H1 (cell line): Measurements from ENCODE around the gene CLEC16A. TPM values are rescaled to one million over a fixed set of nuclear protein-coding genes. Genes with fewer than 3 reads are reported as not detected.

Source experiments
- CTCF ChIA-PET: fragments of 300-600 bp; sonication (Branson Sonifier 250); formaldehyde crosslinking; loops from one replicate; lab custom pipeline; 2021; ENCODE audit not compliant: partially characterized antibody; lab: Charles Lee
- POLR2A ChIA-PET: fragments of 300-600 bp; sonication (Branson Sonifier 250); formaldehyde crosslinking; loops from one replicate; lab custom pipeline; 2021; ENCODE audit warnings: inconsistent platforms; ENCODE audit not compliant: partially characterized antibody; lab: Charles Lee
- DNase-seq, 2 experiments: peaks; one replicate each; pipeline versions ENCODE4 v3.0.0 to v3.0.0-alpha.2; 2010 to 2022; ENCODE audit warnings: low spot score in 2 of 2, low read depth in 1 of 2, mixed read lengths in 1 of 2
- FAIRE-seq: peaks from 2 replicates; lab custom pipeline; 2011; peaks lifted over from hg19 to GRCh38; lab: Jason Lieb, UNC
- H2AFZ ChIP-seq: 2 replicates; pipeline ENCODE4 v1.8.1; 2012; ENCODE audit warnings: low read length, inconsistent platforms
- H2AK5ac ChIP-seq: 2 replicates; pipeline ENCODE4 v1.6.1; 2013; ENCODE audit warnings: low read depth, low read length
- H2BK120ac ChIP-seq: replicated peaks from 2 replicates; pipeline ENCODE3; 2013; ENCODE audit warnings: low read depth, low read length, inconsistent platforms
- H2BK12ac ChIP-seq: 2 replicates; pipeline ENCODE4 v1.6.1; 2013; ENCODE audit warnings: low read depth, low read length
- H2BK15ac ChIP-seq: 2 replicates; pipeline ENCODE4 v1.6.1; 2013; ENCODE audit warnings: low read length
- H2BK20ac ChIP-seq: 2 replicates; pipeline ENCODE4 v1.6.1; 2013; ENCODE audit warnings: low read length
- H2BK5ac ChIP-seq: 2 replicates; pipeline ENCODE4 v1.6.1; 2013; ENCODE audit warnings: low read depth, low read length
- H3K14ac ChIP-seq: 2 replicates; pipeline ENCODE4 v1.6.1; 2013; ENCODE audit warnings: inconsistent platforms; ENCODE audit not compliant: insufficient read length
- H3K18ac ChIP-seq: 2 replicates; pipeline ENCODE4 v1.6.1; 2013; ENCODE audit warnings: low read length; ENCODE audit errors: extremely low read depth
- H3K23ac ChIP-seq: 2 replicates; pipeline ENCODE4 v1.6.1; 2013; ENCODE audit warnings: inconsistent platforms; ENCODE audit not compliant: insufficient read length
- H3K23me2 ChIP-seq: 2 replicates; pipeline ENCODE4 v1.6.1; 2013; ENCODE audit warnings: low read depth, low read length
- H3K27ac ChIP-seq: 2 replicates; pipeline ENCODE4 v1.6.1; 2011; ENCODE audit warnings: low read depth, low read length, inconsistent platforms
- H3K27me3 ChIP-seq, 4 experiments: replicated peaks in 1 of 4; 1 replicate in 1 of 4; 2 replicates in 3 of 4; pipeline versions ENCODE4 v1.6.1 to v1.8.1; 2011 to 2013; ENCODE audit warnings: low read length in 3 of 4, mild to moderate bottlenecking in 3 of 4, inconsistent platforms in 2 of 4, mixed read lengths in 2 of 4, moderate library complexity in 1 of 4; ENCODE audit not compliant: control insufficient read depth in 3 of 4, insufficient read depth in 3 of 4; ENCODE audit errors: extremely low read depth in 1 of 4
- H3K36me3 ChIP-seq, 4 experiments: 2 replicates each; pipeline versions ENCODE4 v1.6.1 to v1.8.1; 2011 to 2013; ENCODE audit warnings: mild to moderate bottlenecking in 4 of 4, low read length in 3 of 4, moderate library complexity in 2 of 4, control low read depth in 1 of 4, inconsistent platforms in 1 of 4; ENCODE audit not compliant: insufficient read depth in 4 of 4, control insufficient read depth in 2 of 4
- H3K4ac ChIP-seq: replicated peaks from 2 replicates; pipeline ENCODE3; 2013; ENCODE audit warnings: low read length, low read depth, mixed read lengths, inconsistent platforms; ENCODE audit not compliant: insufficient read length
- H3K4me1 ChIP-seq, 4 experiments: replicated peaks in 1 of 4; 1 replicate in 1 of 4; 2 replicates in 3 of 4; pipeline versions ENCODE4 v1.6.1 to v1.8.1; 2011 to 2013; ENCODE audit warnings: low read length in 3 of 4, inconsistent platforms in 2 of 4, mixed read lengths in 1 of 4; ENCODE audit not compliant: insufficient read depth in 4 of 4, control insufficient read depth in 3 of 4
- H3K4me2 ChIP-seq, 2 experiments: 2 replicates each; pipeline versions ENCODE4 v1.6.1 to v1.8.1; 2011 to 2013; ENCODE audit warnings: low read depth in 2 of 2, low read length in 2 of 2, control low read depth in 1 of 2, inconsistent platforms in 1 of 2, mild to moderate bottlenecking in 1 of 2; ENCODE audit not compliant: insufficient read depth in 1 of 2
- H3K4me3 ChIP-seq, 4 experiments: fragments of 200-600, 300-600 bp in 1 of 4; sonication (generic), shearing (Covaris generic), sonication (Bioruptor Twin) in 1 of 4; 2 replicates each; pipeline versions ENCODE4 v1.5.1 to v1.8.1; 2011 to 2016; ENCODE audit warnings: low read length in 4 of 4, low read depth in 3 of 4, control low read depth in 2 of 4, inconsistent platforms in 2 of 4, mild to moderate bottlenecking in 2 of 4, mixed read lengths in 1 of 4, moderate library complexity in 1 of 4; ENCODE audit not compliant: insufficient read depth in 2 of 4; ENCODE audit errors: extremely low read depth in 1 of 4
- H3K56ac ChIP-seq: replicated peaks from 2 replicates; pipeline ENCODE3; 2013; ENCODE audit warnings: low read depth, mild to moderate bottlenecking, mixed read lengths, low read length, inconsistent platforms; ENCODE audit not compliant: insufficient read length
- H3K79me1 ChIP-seq: 2 replicates; pipeline ENCODE4 v1.6.1; 2013; ENCODE audit warnings: low read depth, low read length, control low read depth
- H3K79me2 ChIP-seq, 2 experiments: 2 replicates each; pipeline versions ENCODE4 v1.6.1 to v1.8.1; 2012 to 2013; ENCODE audit warnings: low read length in 2 of 2, mild to moderate bottlenecking in 2 of 2, inconsistent platforms in 1 of 2; ENCODE audit not compliant: insufficient read depth in 2 of 2, control insufficient read depth in 1 of 2
- H3K9ac ChIP-seq, 4 experiments: replicated peaks in 1 of 4; 1 replicate in 1 of 4; 2 replicates in 3 of 4; pipeline versions ENCODE4 v1.6.1 to v1.8.1; 2011 to 2013; ENCODE audit warnings: low read depth in 3 of 4, low read length in 3 of 4, control low read depth in 2 of 4, mild to moderate bottlenecking in 2 of 4, moderate library complexity in 2 of 4, inconsistent platforms in 1 of 4; ENCODE audit errors: extremely low read depth in 1 of 4
- H3K9me3 ChIP-seq, 2 experiments: 2 replicates each; pipeline versions ENCODE4 v1.6.1 to v1.8.1; 2012 to 2013; ENCODE audit warnings: mild to moderate bottlenecking in 2 of 2, moderate library complexity in 2 of 2, control low read depth in 1 of 2, inconsistent platforms in 1 of 2, low read depth in 1 of 2, low read length in 1 of 2, mixed read lengths in 1 of 2; ENCODE audit not compliant: insufficient read depth in 2 of 2
- H4K20me1 ChIP-seq, 2 experiments: replicated peaks in 1 of 2; 2 replicates each; pipeline versions ENCODE3 to v1.8.1; 2011 to 2013; ENCODE audit warnings: inconsistent platforms in 2 of 2, low read length in 2 of 2, mild to moderate bottlenecking in 1 of 2; ENCODE audit not compliant: insufficient read depth in 2 of 2, control insufficient read depth in 1 of 2
- H4K5ac ChIP-seq: 2 replicates; pipeline ENCODE4 v1.6.1; 2013; ENCODE audit warnings: low read length, low read depth, mixed read lengths, inconsistent platforms; ENCODE audit not compliant: insufficient read length
- H4K8ac ChIP-seq: 2 replicates; pipeline ENCODE4 v1.8.0; 2013; ENCODE audit warnings: mild to moderate bottlenecking, moderate library complexity, low read length, inconsistent platforms; ENCODE audit not compliant: insufficient read depth; ENCODE audit errors: extremely low read depth
- H4K91ac ChIP-seq: replicated peaks from 2 replicates; pipeline ENCODE3; 2013; ENCODE audit warnings: low read length, mixed read lengths, inconsistent platforms; ENCODE audit not compliant: insufficient read length
- MAFK ChIP-seq: IDR thresholded peaks from 2 replicates; pipeline ENCODE4 v1.6.1; 2012; ENCODE audit warnings: low read depth, mild to moderate bottlenecking, improper control_type of control experiment, low read length
- MAX ChIP-seq: IDR thresholded peaks from 2 replicates; pipeline ENCODE4 v1.6.1; 2012; ENCODE audit warnings: inconsistent platforms
- RAD21 ChIP-seq, 2 experiments: IDR thresholded peaks in 1 of 2; conservative IDR thresholded peaks in 1 of 2; 2 replicates each; pipeline ENCODE4 v1.6.1; 2011; ENCODE audit warnings: low read depth in 2 of 2, low read length in 2 of 2, improper control_type of control experiment in 1 of 2, inconsistent platforms in 1 of 2, mild to moderate bottlenecking in 1 of 2, moderate library complexity in 1 of 2
- RNF2 ChIP-seq: fragments of 200-900, 300-1000 bp; sonication (generic); IDR thresholded peaks from 2 replicates; pipeline ENCODE4 v1.7.1; 2016; ENCODE audit warnings: borderline replicate concordance, low read depth, mild to moderate bottlenecking, antibody characterized with exemption, low read length; ENCODE audit not compliant: poor library complexity, severe bottlenecking; ENCODE audit errors: missing control alignments
- WGBS, 2 experiments: shearing (Covaris generic) in 1 of 2; methylation state at CpG; one replicate each; pipeline versions ENCODE4 v1.1.6 to v1.1.7; 2013 to 2015; ENCODE audit warnings: low lambda C conversion rate in 2 of 2, mixed read lengths in 2 of 2, inconsistent platforms in 1 of 2, low coverage in 1 of 2, missing lambda C conversion rate in 1 of 2; ENCODE audit not compliant: insufficient replicate concordance in 2 of 2, insufficient coverage in 1 of 2, insufficient read length in 1 of 2; ENCODE audit errors: extremely low coverage in 1 of 2, missing lambda C conversion rate in 1 of 2; 5-methylcytosine and 5-hydroxymethylcytosine counted together
- polyA plus RNA-seq, 7 experiments: library from polyadenylated mRNA; depleted of rRNA in 3 of 7; stranded (reverse) in 5 of 7; unstranded in 2 of 7; fragments of >200 nt in 5 of 7; fragments of 200-250 nt in 2 of 7; gene quantifications; 1 replicate in 5 of 7; 2 replicates in 1 of 7; 4 replicates in 1 of 7; pipeline versions ENCODE4 v1.2.1 to v1.2.3, GENCODE V29; 2011 to 2013; ENCODE audit warnings: missing spikeins in 2 of 7, mixed read lengths in 2 of 7
- total RNA-seq: library from RNA; stranded (reverse); fragmentation: NEBNext Ultra II Directional; extraction: Animal tissue kit (Norgen Biotek cat#: 25700); gene quantifications from 2 replicates; pipeline ENCODE4 v1.2.1, GENCODE V29; 2021

The CLEC16A gene
- total and polyA plus RNA-seq, 2 of the 8 experiments (the other 6 are each of a cell fraction or from before 2014, with no cell fraction given): 7.6 to 19.3 TPM

DNA sequence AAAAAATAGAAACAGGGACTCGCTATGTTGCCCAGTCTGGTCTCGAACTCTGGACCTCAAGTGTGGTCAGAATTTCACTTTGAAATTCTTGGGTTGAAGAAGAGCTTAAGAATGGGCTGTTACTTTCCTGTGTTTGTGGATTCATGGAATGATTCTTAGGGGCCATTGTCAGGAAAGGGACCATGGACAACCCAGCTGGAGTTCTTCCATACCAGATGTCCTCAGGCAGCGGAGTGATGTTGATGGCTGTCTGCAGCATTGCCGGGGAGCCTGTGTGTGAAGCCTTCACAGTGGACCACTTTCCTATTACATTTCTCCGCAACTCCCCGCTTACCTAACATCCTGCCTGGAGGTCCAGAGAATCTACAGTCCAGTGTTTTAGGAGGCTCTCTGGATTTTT, 145.9 kb downstream of the CLEC16A start:
- no peaks in the 10 kb centered on the region for H3K27me3 ChIP-seq
- WGBS, 2 experiments: 82% methylated on average over 6 of the region's 6 CpGs; no CpG with 5 or more reads in 1 of the 2 experiments
- peaks cover 0 to 9% (median 1%) of the 10 kb centered on the region in 4 experiments; a peak in 2 of 7 replicates for H3K4me1 ChIP-seq
- no peak overlapping the region for H2AK5ac ChIP-seq
- no peak overlapping the region for H2BK20ac ChIP-seq
- no peak overlapping the region for H2BK5ac ChIP-seq
- ChIA-PET CTCF (interaction anchor here (1.4 to 1.6 kb wide), 2 partner anchors 12 to 14 kb away, joined by 3 to 5 read pairs; no protein-coding TSS in a partner anchor), POLR2A (no interaction called here)
- H3K18ac ChIP-seq: no peak overlapping the region
- no peak for TF ChIP-seq RNF2
- TF ChIP-seq MAX: no peak
- TF ChIP-seq RAD21 (IDR thresholded peaks at IDR 0.05 in 1 of 2, conservative IDR thresholded peaks at IDR 0.05 in 1 of 2; ENCODE audit: low read depth in 2 of 2, low read length in 2 of 2): no peak
- no peak for TF ChIP-seq MAFK
- no peaks in the 10 kb centered on the region for H3K36me3 ChIP-seq
- no peak overlapping the region for H3K56ac ChIP-seq
- no peak overlapping the region for H4K8ac ChIP-seq
- H2AFZ ChIP-seq: no peak overlapping the region
- no peak overlapping the region for H3K9ac ChIP-seq
- no peak overlapping the region for H2BK12ac ChIP-seq
- DNase-seq (no peak), FAIRE-seq (no peak)
- no peak overlapping the region for H4K91ac ChIP-seq
- no peak overlapping the region for H3K14ac ChIP-seq
- H3K9me3 ChIP-seq: no peaks in the 10 kb centered on the region
- H2BK15ac ChIP-seq: no peak overlapping the region
- H4K5ac ChIP-seq: no peak overlapping the region
- H3K79me2 ChIP-seq: no peaks in the 10 kb centered on the region
- no peak overlapping the region for H3K4me3 ChIP-seq
- H3K79me1 ChIP-seq: no peaks in the 10 kb centered on the region
- H4K20me1 ChIP-seq: no peaks in the 10 kb centered on the region
- H3K4ac ChIP-seq: no peak overlapping the region
- H2BK120ac ChIP-seq: no peak overlapping the region
- H3K27ac ChIP-seq: no peak overlapping the region
- no peak overlapping the region for H3K4me2 ChIP-seq
- no peak overlapping the region for H3K23ac ChIP-seq
- H3K23me2 ChIP-seq: no peaks in the 10 kb centered on the region
